Cortex of kidney (tissue), 1 donor: ENCODE data around the gene ADK.
"Not testable (repeated sequence)": the region's sequence is repeated elsewhere in the genome, so short reads cannot be mapped to it uniquely, and the experiment has no call there.

ENCODE experiments used
- DNase-seq: peaks from one replicate; lab custom pipeline; 2025; lab: John Stamatoyannopoulos, UW

The ADK gene

GRCh38 chr10:74238516-74238915, 87.5 kb downstream of the ADK start:
- DNase-seq: no peak

- DNase-seq: no peak
These were observed 92.0 kb downstream of the ADK start for GRCh38 chr10:74243067-74243466.

GRCh38 chr10:74244097-74244685, 93.2 kb downstream of the ADK start:
- no peak for DNase-seq

GRCh38 chr10:74244807-74245206, 93.8 kb downstream of the ADK start:
- DNase-seq: no peak

GRCh38 chr10:74246495-74246894, 95.5 kb downstream of the ADK start:
- DNase-seq: no peak

GRCh38 chr10:74249865-74250264, 98.8 kb downstream of the ADK start:
- DNase-seq: no peak

GRCh38 chr10:74255214-74255613, 104.2 kb downstream of the ADK start:
- no peak for DNase-seq

- no peak for DNase-seq
These were observed 104.9 kb downstream of the ADK start for GRCh38 chr10:74255888-74256357.

- DNase-seq: no peak
These were observed 111.8 kb downstream of the ADK start for GRCh38 chr10:74262856-74263255.

- no peak for DNase-seq
These were observed 113.0 kb downstream of the ADK start for GRCh38 chr10:74263996-74264395.

- DNase-seq: no peak
These were observed 121.3 kb downstream of the ADK start for GRCh38 chr10:74272288-74272687.

GRCh38 chr10:74275755-74276290, 124.8 kb downstream of the ADK start:
- DNase-seq: no peak

GRCh38 chr10:74276416-74276815, 125.4 kb downstream of the ADK start:
- DNase-seq: no peak

GRCh38 chr10:74282151-74282847, 131.3 kb downstream of the ADK start:
- DNase-seq: no peak

- no peak for DNase-seq
These were observed 131.8 kb downstream of the ADK start for GRCh38 chr10:74282848-74283210.

- DNase-seq: no peak
These were observed 138.2 kb downstream of the ADK start for GRCh38 chr10:74289188-74289587.

- DNase-seq: no peak
These were observed 138.9 kb downstream of the ADK start for GRCh38 chr10:74289951-74290350.

GRCh38 chr10:74290708-74291107, 139.7 kb downstream of the ADK start:
- no peak for DNase-seq

GRCh38 chr10:74292871-74293427, 141.9 kb downstream of the ADK start:
- DNase-seq: no peak

GRCh38 chr10:74293686-74294371, 142.8 kb downstream of the ADK start:
- DNase-seq: no peak

GRCh38 chr10:74297389-74298080, 146.5 kb downstream of the ADK start:
- no peak for DNase-seq

GRCh38 chr10:74300074-74300621, 149.1 kb downstream of the ADK start:
- not testable (repeated sequence) for DNase-seq
